Naive thymus-derived CD8-positive, alpha-beta T cell (primary cell): Measurements from ENCODE around the gene GRID1. TPM values are rescaled to one million over a fixed set of nuclear protein-coding genes. Genes with fewer than 3 reads are reported as not detected.

Experiments
- ATAC-seq, 2 donors: fragments of 150-1000 bp; cut with Tn5 transposase in 1 of 2; sonication (Bioruptor Pico), chemical (Tn5 transposase) in 1 of 2; 1 replicate in 1 of 2; 2 replicates in 1 of 2; pipeline ENCODE4 v1.10.0; 2021; ENCODE audit warnings: mild to moderate bottlenecking in 2 of 2, moderate library complexity in 2 of 2
- POLR2A ChIA-PET: fragments of 350-600 bp; sonication (Branson Sonifier 250); formaldehyde crosslinking; loops from one replicate; lab custom pipeline; 2021; ENCODE audit warnings: antibody characterized with exemption; lab: Charles Lee
- DNase-seq, 10 donors: peaks; one replicate each; pipeline versions ENCODE4 v3.0.0 to v3.0.0-alpha.2; 2020 to 2022
- H3K27ac Mint-ChIP-seq, 10 donors: one replicate each; pipeline ENCODE4 v1.8.0; 2020 to 2022; ENCODE audit warnings: mild to moderate bottlenecking in 10 of 10, mixed read lengths in 10 of 10, moderate library complexity in 4 of 10, inconsistent platforms in 1 of 10
- H3K27me3 Mint-ChIP-seq, 5 donors: one replicate each; pipeline ENCODE4 v1.8.0; 2021 to 2022; ENCODE audit warnings: mixed read lengths in 5 of 5
- H3K36me3 Mint-ChIP-seq, 3 donors: one replicate each; pipeline ENCODE4 v1.8.0; 2020 to 2022; ENCODE audit warnings: mixed read lengths in 3 of 3, mild to moderate bottlenecking in 2 of 3, inconsistent platforms in 1 of 3
- H3K4me1 Mint-ChIP-seq, 4 donors: one replicate each; pipeline ENCODE4 v1.8.0; 2021 to 2022; ENCODE audit warnings: mixed read lengths in 4 of 4
- H3K4me3 Mint-ChIP-seq, 10 donors: one replicate each; pipeline ENCODE4 v1.8.0; 2020 to 2022; ENCODE audit warnings: mild to moderate bottlenecking in 10 of 10, mixed read lengths in 10 of 10, moderate library complexity in 6 of 10, inconsistent platforms in 1 of 10
- H3K9me3 Mint-ChIP-seq, 9 donors: one replicate each; pipeline ENCODE4 v1.8.0; 2020 to 2022; ENCODE audit warnings: mixed read lengths in 9 of 9, mild to moderate bottlenecking in 3 of 9, inconsistent platforms in 1 of 9, moderate library complexity in 1 of 9
- polyA plus RNA-seq, 3 donors: library from polyadenylated mRNA; unstranded; fragments of 300-500 nt; fragmentation: Illumina TruSeq; gene quantifications; one replicate each; pipeline ENCODE4 v1.2.3, GENCODE V29; 2021
- total RNA-seq, 8 experiments: library from RNA in 2 of 8; stranded (reverse) in 2 of 8; gene quantifications; one replicate each; pipeline ENCODE4 v1.2.3 and lab custom pipeline; 2021 to 2026

The GRID1 gene
- total and polyA plus RNA-seq, 5 experiments from 2014 or later: not detected

- DNase-seq (peak in 1 of 10 donors; percentile 19), ATAC-seq (no peak)
- no peak overlapping the region for H3K4me3 Mint-ChIP-seq
- peaks cover 8 to 24% (median 14%) of the 10 kb centered on the region in 5 donors for H3K27me3 Mint-ChIP-seq
- no peaks in the 10 kb centered on the region for H3K36me3 Mint-ChIP-seq
- no peak overlapping the region for H3K27ac Mint-ChIP-seq
- no peaks in the 10 kb centered on the region for H3K4me1 Mint-ChIP-seq
- no peaks in the 10 kb centered on the region for H3K9me3 Mint-ChIP-seq
- POLR2A ChIA-PET: no interaction called here
Measured at GRCh38 chr10:86336341-86336740, 30.3 kb downstream of the GRID1 start.

DNA sequence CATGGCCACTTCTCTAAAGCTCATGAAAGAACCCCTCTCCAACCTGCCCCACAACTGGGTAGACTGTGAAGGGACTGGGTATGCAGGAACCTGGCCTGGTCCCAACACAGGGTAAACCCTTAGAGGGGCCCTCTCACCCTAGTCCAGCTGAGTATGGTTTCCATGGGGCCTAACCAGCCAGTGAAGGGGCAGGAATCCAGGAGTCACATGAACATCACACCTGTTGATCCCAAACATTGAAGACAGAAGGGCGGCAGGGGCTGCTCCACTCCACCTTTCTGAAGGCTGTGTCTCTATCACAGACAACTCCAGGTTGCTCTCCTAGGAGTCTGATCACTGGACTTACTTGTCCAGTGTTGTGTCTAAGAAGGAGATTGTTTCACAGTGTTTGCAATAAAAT is 30.8 kb downstream of the GRID1 start:
- Mint-ChIP-seq H3K27ac (no peak overlapping the region), H3K4me3 (no peak overlapping the region), H3K4me1 (no peaks in the 10 kb centered on the region), H3K9me3 (no peaks in the 10 kb centered on the region), H3K36me3 (no peaks in the 10 kb centered on the region), H3K27me3 (peaks cover 8 to 24% (median 14%) of the 10 kb centered on the region in 5 donors)
- DNase-seq (peak in 1 of 10 donors; percentile 36), ATAC-seq (no peak)
- POLR2A ChIA-PET: no interaction called here

DNA sequence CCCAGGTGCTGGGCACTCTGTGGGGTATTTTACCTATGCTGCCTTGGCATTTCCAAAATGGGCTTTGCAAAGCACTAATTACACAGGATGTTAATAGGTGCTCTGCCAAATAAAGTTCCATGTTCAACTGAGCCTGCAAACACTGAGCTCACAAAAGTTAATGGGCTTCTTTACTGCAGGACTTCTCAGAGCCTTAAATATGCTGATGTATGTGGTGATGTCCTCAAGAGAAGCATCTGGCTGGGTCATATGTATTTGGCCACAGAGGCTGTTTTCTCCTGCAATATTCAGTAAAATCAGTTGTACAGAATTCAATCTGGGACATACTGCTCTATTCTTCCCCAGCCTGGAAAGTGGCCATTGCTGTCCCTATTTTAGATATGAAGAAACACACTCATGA is 31.3 kb downstream of the GRID1 start:
- ATAC-seq (no peak), DNase-seq (no peak)
- Mint-ChIP-seq H3K27ac (no peak overlapping the region), H3K9me3 (no peaks in the 10 kb centered on the region), H3K27me3 (peaks cover 8 to 23% (median 13%) of the 10 kb centered on the region in 5 donors), H3K4me1 (no peaks in the 10 kb centered on the region), H3K36me3 (peaks cover 0 to 2% (median 0%) of the 10 kb centered on the region in 3 donors), H3K4me3 (no peak overlapping the region)
- POLR2A ChIA-PET: no interaction called here

DNA sequence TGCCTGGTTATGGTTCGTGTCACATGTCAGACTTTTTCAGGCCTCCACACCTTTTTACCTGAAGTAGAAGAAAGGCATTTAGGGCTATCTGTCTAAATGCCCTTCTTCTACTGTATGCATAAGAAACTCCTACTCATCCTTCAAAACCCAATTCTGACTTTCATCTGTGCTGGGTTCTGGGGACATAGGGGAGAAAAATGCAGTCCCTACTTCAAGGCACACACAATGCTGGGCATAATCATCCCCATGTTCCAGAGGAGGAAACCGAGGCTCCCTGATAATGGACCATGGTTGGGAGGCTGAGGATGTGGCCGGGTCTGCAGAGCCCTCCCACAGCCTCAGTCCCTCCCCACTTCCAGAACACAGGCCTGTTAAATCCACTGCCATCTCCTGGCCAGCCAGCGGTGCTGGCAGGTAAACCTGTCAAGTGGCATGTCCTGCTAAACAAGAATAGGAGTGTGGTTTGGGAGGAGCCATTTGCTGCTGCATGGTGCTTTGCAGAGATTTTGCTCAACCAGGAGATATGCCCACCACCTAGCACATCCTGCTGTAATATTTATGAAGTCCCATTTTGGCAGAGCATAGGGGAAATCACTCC is 32.0 kb downstream of the GRID1 start:
- ATAC-seq: no peak

DNA sequence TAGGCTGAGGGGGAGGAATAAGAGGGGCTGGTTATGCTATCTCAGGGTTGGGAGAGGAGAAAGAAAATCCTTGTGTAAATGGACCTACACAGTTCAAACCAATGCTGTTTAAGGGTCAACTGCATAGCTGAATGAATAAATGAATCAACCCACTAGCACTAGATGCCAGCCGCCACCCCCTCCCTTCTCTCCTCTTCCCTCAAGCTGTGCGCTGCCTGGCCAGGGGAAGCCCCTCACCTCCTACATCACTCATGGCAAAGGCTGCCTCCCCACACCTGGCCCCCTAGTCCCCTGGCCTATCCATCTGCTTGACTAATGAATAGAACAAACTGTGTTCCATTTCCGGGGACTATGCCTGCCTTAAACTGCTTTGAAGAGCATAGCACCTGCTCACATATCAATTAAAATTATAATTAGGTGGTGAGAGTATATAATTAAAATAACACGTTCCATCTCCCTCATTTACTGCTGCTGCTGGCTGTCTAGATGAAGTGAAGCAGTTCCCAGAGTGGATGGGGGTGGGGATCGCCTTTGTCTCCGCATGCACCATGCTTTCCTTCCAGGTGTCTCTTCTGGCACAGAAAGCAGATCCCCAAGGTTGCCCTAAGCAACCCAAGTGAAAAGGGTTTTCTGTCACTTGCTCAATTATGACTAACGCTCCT is 32.6 kb downstream of the GRID1 start:
- POLR2A ChIA-PET: no interaction called here
- no peak overlapping the region for H3K4me3 Mint-ChIP-seq
- no peaks in the 10 kb centered on the region for H3K9me3 Mint-ChIP-seq
- ATAC-seq: no peak
- H3K36me3 Mint-ChIP-seq: peaks cover 0 to 2% (median 0%) of the 10 kb centered on the region in 3 donors
- no peaks in the 10 kb centered on the region for H3K4me1 Mint-ChIP-seq
- H3K27me3 Mint-ChIP-seq: peaks cover 7 to 26% (median 11%) of the 10 kb centered on the region in 5 donors
- DNase-seq: no peak
- H3K27ac Mint-ChIP-seq: no peak overlapping the region

More for the DNA sequence above, 32.0 kb downstream of the GRID1 start:
- H3K36me3 Mint-ChIP-seq: peaks cover 0 to 2% (median 0%) of the 10 kb centered on the region in 3 donors
- H3K27ac Mint-ChIP-seq: no peak overlapping the region
- POLR2A ChIA-PET: no interaction called here
- H3K27me3 Mint-ChIP-seq: peaks cover 8 to 26% (median 12%) of the 10 kb centered on the region in 5 donors
- H3K9me3 Mint-ChIP-seq: no peaks in the 10 kb centered on the region
- peak in 1 of 10 donors; percentile 1 for DNase-seq
- no peak overlapping the region for H3K4me3 Mint-ChIP-seq
- H3K4me1 Mint-ChIP-seq: no peaks in the 10 kb centered on the region

DNA sequence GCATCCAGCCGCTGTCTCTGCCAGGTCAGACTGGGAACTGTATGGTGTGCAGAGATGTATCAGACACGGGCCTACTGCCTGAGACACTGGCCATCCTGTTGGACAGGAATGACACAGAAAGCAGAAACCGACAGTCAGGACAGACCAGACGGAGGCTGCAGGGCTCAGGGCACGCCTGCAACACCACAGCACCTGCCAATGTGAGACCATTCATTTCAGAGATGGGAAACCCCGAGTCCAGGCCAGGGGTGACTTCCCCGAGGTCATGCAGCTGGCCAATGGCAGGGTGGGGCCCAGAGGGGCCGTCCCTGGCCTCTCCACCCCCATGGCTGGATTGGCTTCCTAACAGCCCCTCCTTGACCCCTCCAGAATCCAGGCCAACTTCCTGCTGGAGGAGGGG is 34.7 kb downstream of the GRID1 start:
- Mint-ChIP-seq H3K27ac (no peak overlapping the region), H3K4me1 (no peaks in the 10 kb centered on the region), H3K36me3 (peaks cover 0 to 2% (median 0%) of the 10 kb centered on the region in 3 donors), H3K4me3 (no peak overlapping the region), H3K27me3 (peaks cover 6 to 26% (median 9%) of the 10 kb centered on the region in 5 donors), H3K9me3 (no peaks in the 10 kb centered on the region)
- no peak for ATAC-seq
- DNase-seq: peak in 1 of 10 donors; percentile 30
- POLR2A ChIA-PET: no interaction called here

- H3K4me1 Mint-ChIP-seq: no peaks in the 10 kb centered on the region
- H3K4me3 Mint-ChIP-seq: no peak overlapping the region
- peaks cover 0 to 2% (median 0%) of the 10 kb centered on the region in 3 donors for H3K36me3 Mint-ChIP-seq
- POLR2A ChIA-PET: no interaction called here
- no peak for ATAC-seq
- no peaks in the 10 kb centered on the region for H3K9me3 Mint-ChIP-seq
- H3K27ac Mint-ChIP-seq: no peak overlapping the region
- peaks cover 6 to 26% (median 9%) of the 10 kb centered on the region in 5 donors for H3K27me3 Mint-ChIP-seq
- DNase-seq: no peak
Measured at GRCh38 chr10:86330778-86331763, 35.5 kb downstream of the GRID1 start.

GRCh38 chr10:86329896-86330680 is 36.5 kb downstream of the GRID1 start:
- POLR2A ChIA-PET: no interaction called here
- DNase-seq (no peak), ATAC-seq (no peak)
- peaks cover 0 to 2% (median 0%) of the 10 kb centered on the region in 3 donors for H3K36me3 Mint-ChIP-seq
- H3K27ac Mint-ChIP-seq: no peak overlapping the region
- H3K4me3 Mint-ChIP-seq: no peak overlapping the region
- H3K4me1 Mint-ChIP-seq: no peaks in the 10 kb centered on the region
- peaks cover 6 to 26% (median 9%) of the 10 kb centered on the region in 5 donors for H3K27me3 Mint-ChIP-seq
- no peaks in the 10 kb centered on the region for H3K9me3 Mint-ChIP-seq

- DNase-seq: no peak
- Mint-ChIP-seq H3K4me1 (no peaks in the 10 kb centered on the region), H3K27me3 (peaks cover 6 to 26% (median 9%) of the 10 kb centered on the region in 5 donors), H3K27ac (no peak overlapping the region), H3K9me3 (no peaks in the 10 kb centered on the region), H3K4me3 (no peak overlapping the region), H3K36me3 (peaks cover 0 to 2% (median 0%) of the 10 kb centered on the region in 3 donors)
- no peak for ATAC-seq
- POLR2A ChIA-PET: no interaction called here
Measured at GRCh38 chr10:86329093-86329710, 37.4 kb downstream of the GRID1 start.

GRCh38 chr10:86327954-86328725 is 38.5 kb downstream of the GRID1 start:
- H3K36me3 Mint-ChIP-seq: peaks cover 0 to 2% (median 0%) of the 10 kb centered on the region in 3 donors
- no peak overlapping the region for H3K27ac Mint-ChIP-seq
- no peaks in the 10 kb centered on the region for H3K4me1 Mint-ChIP-seq
- POLR2A ChIA-PET: no interaction called here
- DNase-seq (no peak), ATAC-seq (no peak)
- H3K4me3 Mint-ChIP-seq: no peak overlapping the region
- H3K27me3 Mint-ChIP-seq: peaks cover 6 to 23% (median 9%) of the 10 kb centered on the region in 5 donors
- no peaks in the 10 kb centered on the region for H3K9me3 Mint-ChIP-seq

GRCh38 chr10:86325158-86325557 is 41.4 kb downstream of the GRID1 start:
- Mint-ChIP-seq H3K27ac (no peak overlapping the region), H3K36me3 (no peaks in the 10 kb centered on the region), H3K9me3 (no peaks in the 10 kb centered on the region), H3K4me3 (no peak overlapping the region), H3K4me1 (no peaks in the 10 kb centered on the region), H3K27me3 (peaks cover 3 to 22% (median 9%) of the 10 kb centered on the region in 5 donors)
- POLR2A ChIA-PET: no interaction called here
- DNase-seq (no peak), ATAC-seq (no peak)
